Gastroesophageal sphincter (tissue), 4 donors: ENCODE measurements around the gene TGFBR3. TPM values are rescaled to one million over a fixed set of nuclear protein-coding genes. Genes with fewer than 3 reads are reported as not detected.
A peak's percentile ranks its signal among the peaks of the same experiment; 100 is the strongest.

Source experiments
- ATAC-seq: fragments of 150-250 bp; one replicate; pipeline ENCODE4 v1.9.1; 2016; ENCODE audit warnings: mild to moderate bottlenecking, moderate library complexity
- H3K27ac ChIP-seq, 4 donors: fragments of 200-600 bp; sonication (generic) in 3 of 4; 1 replicate in 3 of 4; 2 replicates in 1 of 4; pipeline ENCODE4 v1.5.1; 2016 to 2019
- H3K27me3 ChIP-seq: fragments of 200-600 bp; sonication (generic); one replicate; pipeline ENCODE4 v1.5.1; 2019
- H3K36me3 ChIP-seq, 2 donors: fragments of 200-600 bp; sonication (generic); one replicate each; pipeline ENCODE4 v1.5.1; 2019; ENCODE audit warnings: control low read depth in 1 of 2
- H3K4me1 ChIP-seq, 3 donors: fragments of 200-600 bp; sonication (generic); 1 replicate in 2 of 3; 2 replicates in 1 of 3; pipeline ENCODE4 v1.5.1; 2016 to 2019; ENCODE audit warnings: control low read depth in 2 of 3
- H3K4me3 ChIP-seq, 2 donors: fragments of 200-600 bp; sonication (generic); one replicate each; pipeline ENCODE4 v1.5.1; 2019; ENCODE audit warnings: mild to moderate bottlenecking in 1 of 2, moderate library complexity in 1 of 2
- H3K9me3 ChIP-seq, 3 donors: fragments of 200-600 bp; sonication (generic); one replicate each; pipeline ENCODE4 v1.5.1; 2017 to 2019; ENCODE audit warnings: control low read depth in 2 of 3
- CTCF ChIP-seq, 4 experiments: fragments of 200-600 bp in 2 of 4; fragments of 450-650 bp in 2 of 4; sonication (generic) in 1 of 4; IDR thresholded peaks; one replicate each; pipeline ENCODE4 v1.5.1; 2017 to 2019; ENCODE audit warnings: antibody characterized with exemption in 4 of 4, mild to moderate bottlenecking in 2 of 4, moderate library complexity in 2 of 4
- EP300 ChIP-seq: sonication (generic); formaldehyde crosslinking; IDR thresholded peaks from one replicate; pipeline ENCODE4 v1.6.1; 2017; ENCODE audit warnings: antibody characterized with exemption, mild to moderate bottlenecking
- POLR2A ChIP-seq, 2 donors: fragments of 450-650 bp; IDR thresholded peaks; one replicate each; pipeline ENCODE4 v1.6.1; 2017; ENCODE audit warnings: antibody characterized with exemption in 2 of 2, mild to moderate bottlenecking in 2 of 2, moderate library complexity in 1 of 2
- POLR2AphosphoS5 ChIP-seq: sonication (generic); formaldehyde crosslinking; IDR thresholded peaks from one replicate; pipeline ENCODE4 v1.6.1; 2017; ENCODE audit warnings: antibody characterized with exemption
- WGBS, 2 donors: methylation state at CpG; one replicate each; pipeline ENCODE4 v1.1.5; 2018; ENCODE audit warnings: low coverage in 1 of 2; 5-methylcytosine and 5-hydroxymethylcytosine counted together
- total RNA-seq, 4 donors: library from RNA; depleted of rRNA; stranded (reverse); fragments of >200 nt; gene quantifications; one replicate each; pipeline ENCODE4 v1.1.0, GENCODE V29; 2016

The TGFBR3 gene
- total RNA-seq, 4 donors from 2014 or later: 176 to 315 (median 248) TPM

- no peak for TF ChIP-seq EP300
- no peak for TF ChIP-seq POLR2AphosphoS5
- TF ChIP-seq CTCF (IDR thresholded peaks at IDR 0.05): no peak
- TF ChIP-seq POLR2A (IDR thresholded peaks at IDR 0.05): no peak
- Histone ChIP-seq H3K36me3 (no peaks in the 10 kb centered on the region), H3K27me3 (no peaks in the 10 kb centered on the region), H3K4me1 (peaks cover 9 to 52% (median 14%) of the 10 kb centered on the region in 3 donors), H3K4me3 (no peak overlapping the region), H3K27ac (peak overlapping the region in 2 of 4 donors; percentile 6 to 7), H3K9me3 (no peaks in the 10 kb centered on the region)
- peak; percentile 66 for ATAC-seq
- WGBS, 2 donors: 88 to 92% methylated on average over 4 to 5 of the region's 5 CpGs
These were observed 8.2 kb upstream of the TGFBR3 start for GRCh38 chr1:91894036-91894761.

GRCh38 chr1:91891969-91892368 lies 6.0 kb upstream of the TGFBR3 start:
- no peaks in the 10 kb centered on the region for H3K36me3 ChIP-seq
- H3K4me3 ChIP-seq: no peak overlapping the region
- TF ChIP-seq POLR2AphosphoS5 (no peak), POLR2A (IDR thresholded peaks at IDR 0.05) (no peak), EP300 (no peak), CTCF (IDR thresholded peaks at IDR 0.05) (no peak)
- WGBS, 2 donors: 46 to 57% methylated on average over 1 of the region's 1 CpG
- ATAC-seq: no peak
- H3K27ac ChIP-seq: peak overlapping the region in 3 of 4 donors; percentile 43 to 65 (median 59)
- peaks cover 4 to 45% (median 14%) of the 10 kb centered on the region in 3 donors for H3K4me1 ChIP-seq
- no peaks in the 10 kb centered on the region for H3K27me3 ChIP-seq
- no peaks in the 10 kb centered on the region for H3K9me3 ChIP-seq

GRCh38 chr1:91891454-91891853 lies 5.5 kb upstream of the TGFBR3 start:
- ATAC-seq: peak; percentile 72
- H3K27ac ChIP-seq: peak overlapping the region; percentile 4 to 65 (median 61)

GRCh38 chr1:91889717-91890459 lies 3.9 kb upstream of the TGFBR3 start:
- peak overlapping the region in 3 of 4 donors; percentile 8 to 63 (median 25) for H3K27ac ChIP-seq
- WGBS, 2 donors: 86 to 89% methylated on average over 5 of the region's 5 CpGs

More at GRCh38 chr1:91891454-91891853, 5.5 kb upstream of the TGFBR3 start:
- 34 to 35% methylated on average over 2 to 3 of the region's 3 CpGs for WGBS, 2 donors
- no peak for TF ChIP-seq EP300
- peak; percentile 79 for TF ChIP-seq POLR2AphosphoS5
- Histone ChIP-seq H3K9me3 (no peaks in the 10 kb centered on the region), H3K4me1 (peaks cover 4 to 45% (median 14%) of the 10 kb centered on the region in 3 donors), H3K36me3 (no peaks in the 10 kb centered on the region), H3K4me3 (no peak overlapping the region), H3K27me3 (no peaks in the 10 kb centered on the region)

More at GRCh38 chr1:91889717-91890459, 3.9 kb upstream of the TGFBR3 start:
- no peaks in the 10 kb centered on the region for H3K9me3 ChIP-seq
- ATAC-seq: no peak
- H3K4me1 ChIP-seq: peaks cover 4 to 44% (median 14%) of the 10 kb centered on the region in 3 donors
- TF ChIP-seq EP300 (no peak), POLR2AphosphoS5 (no peak), CTCF (IDR thresholded peaks at IDR 0.05) (no peak), POLR2A (IDR thresholded peaks at IDR 0.05) (no peak)
- H3K36me3 ChIP-seq: no peaks in the 10 kb centered on the region
- no peaks in the 10 kb centered on the region for H3K27me3 ChIP-seq
- no peak overlapping the region for H3K4me3 ChIP-seq
